Peyer's patch (tissue), 4 donors: ENCODE data around the gene MAGI2.

Source experiments
- POLR2A ChIP-seq, 2 donors: fragments of 450-650 bp; IDR thresholded peaks; one replicate each; pipeline ENCODE4 v1.5.1; 2017; ENCODE audit warnings: antibody characterized with exemption in 2 of 2, mild to moderate bottlenecking in 2 of 2, moderate library complexity in 2 of 2
- TF ChIP-seq, protein P1 (sequence below), 6 experiments: fragments of 450-650 bp in 4 of 6; fragments of 200-600 bp in 2 of 6; sonication (generic) in 1 of 6; IDR thresholded peaks; one replicate each; pipeline ENCODE4 v1.5.1; 2017 to 2019; ENCODE audit warnings: antibody characterized with exemption in 6 of 6, mild to moderate bottlenecking in 3 of 6, moderate library complexity in 1 of 6

- TF ChIP-seq, protein P1, sequence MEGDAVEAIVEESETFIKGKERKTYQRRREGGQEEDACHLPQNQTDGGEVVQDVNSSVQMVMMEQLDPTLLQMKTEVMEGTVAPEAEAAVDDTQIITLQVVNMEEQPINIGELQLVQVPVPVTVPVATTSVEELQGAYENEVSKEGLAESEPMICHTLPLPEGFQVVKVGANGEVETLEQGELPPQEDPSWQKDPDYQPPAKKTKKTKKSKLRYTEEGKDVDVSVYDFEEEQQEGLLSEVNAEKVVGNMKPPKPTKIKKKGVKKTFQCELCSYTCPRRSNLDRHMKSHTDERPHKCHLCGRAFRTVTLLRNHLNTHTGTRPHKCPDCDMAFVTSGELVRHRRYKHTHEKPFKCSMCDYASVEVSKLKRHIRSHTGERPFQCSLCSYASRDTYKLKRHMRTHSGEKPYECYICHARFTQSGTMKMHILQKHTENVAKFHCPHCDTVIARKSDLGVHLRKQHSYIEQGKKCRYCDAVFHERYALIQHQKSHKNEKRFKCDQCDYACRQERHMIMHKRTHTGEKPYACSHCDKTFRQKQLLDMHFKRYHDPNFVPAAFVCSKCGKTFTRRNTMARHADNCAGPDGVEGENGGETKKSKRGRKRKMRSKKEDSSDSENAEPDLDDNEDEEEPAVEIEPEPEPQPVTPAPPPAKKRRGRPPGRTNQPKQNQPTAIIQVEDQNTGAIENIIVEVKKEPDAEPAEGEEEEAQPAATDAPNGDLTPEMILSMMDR (IDR thresholded peaks at IDR 0.05), result no peak
- TF ChIP-seq POLR2A (IDR thresholded peaks at IDR 0.05), result no peak
These were observed 672.9 kb downstream of the MAGI2 start for GRCh38 chr7:78780560-78780959.
